Tibial nerve (tissue), 3 donors: Measurements from ENCODE around the gene CLDN24.

Experiments used
- POLR2A ChIP-seq, 2 donors: fragments of 450-650 bp; IDR thresholded peaks; one replicate each; pipeline ENCODE4 v1.6.1; 2017; ENCODE audit warnings: antibody characterized with exemption in 2 of 2, mild to moderate bottlenecking in 2 of 2, moderate library complexity in 2 of 2
- TF ChIP-seq, protein P1 (sequence below), 5 experiments: fragments of 200-600 bp in 3 of 5; fragments of 450-650 bp in 2 of 5; sonication (generic) in 3 of 5; IDR thresholded peaks; one replicate each; pipeline ENCODE4 v1.5.1; 2016 to 2019; ENCODE audit warnings: antibody characterized with exemption in 5 of 5, mild to moderate bottlenecking in 3 of 5, moderate library complexity in 2 of 5

DNA sequence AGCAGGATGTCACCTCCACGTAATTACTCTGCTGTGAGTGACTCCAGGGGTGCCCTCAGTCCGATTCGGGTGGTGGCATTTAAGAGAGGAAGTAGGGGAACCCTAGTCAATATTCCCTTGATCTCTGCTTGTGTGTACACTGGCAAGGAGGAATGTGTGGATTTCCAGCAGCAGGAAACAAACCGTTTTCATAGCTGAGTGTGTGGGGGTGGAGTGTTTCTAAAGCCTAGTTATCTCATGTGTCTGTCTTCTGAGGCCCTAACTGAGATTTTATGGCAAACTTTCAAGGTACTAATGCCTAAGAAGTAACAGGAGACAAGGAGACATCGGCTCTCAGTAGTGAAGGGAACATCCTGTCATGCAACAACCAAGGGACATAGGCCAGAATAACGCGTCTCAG, 6.6 kb upstream of the CLDN24 start:
- TF ChIP-seq, protein P1, sequence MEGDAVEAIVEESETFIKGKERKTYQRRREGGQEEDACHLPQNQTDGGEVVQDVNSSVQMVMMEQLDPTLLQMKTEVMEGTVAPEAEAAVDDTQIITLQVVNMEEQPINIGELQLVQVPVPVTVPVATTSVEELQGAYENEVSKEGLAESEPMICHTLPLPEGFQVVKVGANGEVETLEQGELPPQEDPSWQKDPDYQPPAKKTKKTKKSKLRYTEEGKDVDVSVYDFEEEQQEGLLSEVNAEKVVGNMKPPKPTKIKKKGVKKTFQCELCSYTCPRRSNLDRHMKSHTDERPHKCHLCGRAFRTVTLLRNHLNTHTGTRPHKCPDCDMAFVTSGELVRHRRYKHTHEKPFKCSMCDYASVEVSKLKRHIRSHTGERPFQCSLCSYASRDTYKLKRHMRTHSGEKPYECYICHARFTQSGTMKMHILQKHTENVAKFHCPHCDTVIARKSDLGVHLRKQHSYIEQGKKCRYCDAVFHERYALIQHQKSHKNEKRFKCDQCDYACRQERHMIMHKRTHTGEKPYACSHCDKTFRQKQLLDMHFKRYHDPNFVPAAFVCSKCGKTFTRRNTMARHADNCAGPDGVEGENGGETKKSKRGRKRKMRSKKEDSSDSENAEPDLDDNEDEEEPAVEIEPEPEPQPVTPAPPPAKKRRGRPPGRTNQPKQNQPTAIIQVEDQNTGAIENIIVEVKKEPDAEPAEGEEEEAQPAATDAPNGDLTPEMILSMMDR (IDR thresholded peaks at IDR 0.05), result no peak
- TF ChIP-seq POLR2A (IDR thresholded peaks at IDR 0.05), result no peak
